Measurements from ENCODE around the gene PHC1.

The PHC1 gene

GRCh38 chr12:8876887-8877286 lies 37.4 kb upstream of the PHC1 start:
- H3K4me3 ChIP-seq (ENCODE audit: low read depth, low read length): no peak overlapping the region
- in situ Hi-C loops (cut with HindIII; ENCODE audit: low sequenced_read_pairs): no loop called here
- no peak for DNase-seq (ENCODE audit: low read depth, low spot score)
- TF ChIP-seq CTCF (IDR thresholded peaks at IDR 0.05; ENCODE audit: low read depth, low read length): no peak

GRCh38 chr12:8886502-8887284 lies 27.6 kb upstream of the PHC1 start:
- in situ Hi-C loops (cut with HindIII; ENCODE audit: low sequenced_read_pairs): no loop called here
- DNase-seq (ENCODE audit: low read depth, low spot score): no peak
- no peak overlapping the region for H3K4me3 ChIP-seq (ENCODE audit: low read depth, low read length)
- TF ChIP-seq CTCF (IDR thresholded peaks at IDR 0.05; ENCODE audit: low read depth, low read length): no peak

GRCh38 chr12:8887285-8887715 lies 27.0 kb upstream of the PHC1 start:
- DNase-seq (ENCODE audit: low read depth, low spot score): no peak
- TF ChIP-seq CTCF (IDR thresholded peaks at IDR 0.05; ENCODE audit: low read depth, low read length): no peak
- in situ Hi-C loops (cut with HindIII; ENCODE audit: low sequenced_read_pairs): no loop called here
- no peak overlapping the region for H3K4me3 ChIP-seq (ENCODE audit: low read depth, low read length)

GRCh38 chr12:8890313-8891085 lies 23.8 kb upstream of the PHC1 start:
- peak overlapping the region; percentile 45 for H3K4me3 ChIP-seq (ENCODE audit: low read depth, low read length)
- in situ Hi-C loops (cut with HindIII; ENCODE audit: low sequenced_read_pairs): no loop called here
- peak; percentile 54 for DNase-seq (ENCODE audit: low read depth, low spot score)
- TF ChIP-seq CTCF (IDR thresholded peaks at IDR 0.05; ENCODE audit: low read depth, low read length): peak; percentile 83

GRCh38 chr12:8891976-8892375 lies 22.3 kb upstream of the PHC1 start:
- TF ChIP-seq CTCF (IDR thresholded peaks at IDR 0.05; ENCODE audit: low read depth, low read length): no peak
- no peak overlapping the region for H3K4me3 ChIP-seq (ENCODE audit: low read depth, low read length)
- in situ Hi-C loops (cut with HindIII; ENCODE audit: low sequenced_read_pairs): no loop called here
- no peak for DNase-seq (ENCODE audit: low read depth, low spot score)

- H3K4me3 ChIP-seq (ENCODE audit: low read depth, low read length): no peak overlapping the region
- DNase-seq (ENCODE audit: low read depth, low spot score): no peak
- in situ Hi-C loops (cut with HindIII; ENCODE audit: low sequenced_read_pairs): no loop called here
Observed at GRCh38 chr12:8894378-8894777, 19.9 kb upstream of the PHC1 start.

More at GRCh38 chr12:8894378-8894777, 19.9 kb upstream of the PHC1 start:
- TF ChIP-seq CTCF (IDR thresholded peaks at IDR 0.05; ENCODE audit: low read depth, low read length): no peak
